NOMO-1 treated with DMSO at 0.1 percent for 48 hours (cell line): ENCODE measurements around the gene LDLRAD4.
A peak's percentile ranks its signal among the peaks of the same experiment; 100 is the strongest.

ENCODE experiments used
- DNase-seq: peaks from one replicate; lab custom pipeline; 2025; ENCODE audit not compliant: unreplicated experiment; lab: John Stamatoyannopoulos, UW

LDLRAD4 gene

DNA sequence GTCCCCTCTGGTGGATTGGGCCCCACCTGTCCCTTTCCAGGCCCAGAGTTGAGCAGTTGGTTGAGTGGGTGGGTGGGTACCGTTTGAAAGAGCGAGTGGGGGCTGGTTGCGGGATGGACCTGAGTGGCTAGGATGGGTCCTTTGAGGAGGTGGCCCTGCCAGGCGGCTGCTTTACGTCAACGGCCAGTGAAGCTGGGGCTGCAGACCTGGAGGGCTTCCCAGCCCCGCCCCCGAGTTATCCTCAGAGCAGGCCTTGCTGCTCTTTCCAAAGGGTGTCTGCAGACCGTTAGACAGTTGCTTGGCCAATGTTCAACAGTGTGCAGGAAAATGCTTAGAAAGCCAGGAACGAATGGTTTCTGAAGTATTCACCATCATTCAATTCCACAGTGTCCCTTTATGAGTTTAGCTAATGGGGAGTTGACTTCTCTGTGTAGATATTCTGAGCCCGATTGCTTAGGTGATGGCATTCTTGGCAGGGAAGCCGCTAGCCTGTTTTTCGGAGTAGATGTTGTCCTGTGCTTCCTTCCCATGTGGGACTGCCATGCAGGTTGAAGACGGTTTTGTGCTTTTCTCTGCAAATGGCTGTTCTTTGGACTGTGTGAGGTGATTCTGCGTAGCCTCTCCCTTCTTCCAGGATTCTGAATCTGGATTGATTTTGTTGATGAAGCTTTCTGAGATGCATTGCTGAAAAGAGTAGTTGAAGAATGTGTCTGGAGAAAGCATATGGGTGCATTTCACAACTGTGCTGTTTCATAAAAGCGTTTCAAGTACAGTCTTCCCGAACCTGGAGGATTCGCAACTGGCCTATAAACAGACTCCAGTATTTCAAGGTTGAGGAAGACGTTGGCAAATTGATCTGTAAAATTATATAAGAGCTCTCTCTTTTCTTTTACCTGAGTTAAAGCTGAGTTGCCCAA, 45.8 kb downstream of the LDLRAD4 start:
- DNase-seq: no peak

DNA sequence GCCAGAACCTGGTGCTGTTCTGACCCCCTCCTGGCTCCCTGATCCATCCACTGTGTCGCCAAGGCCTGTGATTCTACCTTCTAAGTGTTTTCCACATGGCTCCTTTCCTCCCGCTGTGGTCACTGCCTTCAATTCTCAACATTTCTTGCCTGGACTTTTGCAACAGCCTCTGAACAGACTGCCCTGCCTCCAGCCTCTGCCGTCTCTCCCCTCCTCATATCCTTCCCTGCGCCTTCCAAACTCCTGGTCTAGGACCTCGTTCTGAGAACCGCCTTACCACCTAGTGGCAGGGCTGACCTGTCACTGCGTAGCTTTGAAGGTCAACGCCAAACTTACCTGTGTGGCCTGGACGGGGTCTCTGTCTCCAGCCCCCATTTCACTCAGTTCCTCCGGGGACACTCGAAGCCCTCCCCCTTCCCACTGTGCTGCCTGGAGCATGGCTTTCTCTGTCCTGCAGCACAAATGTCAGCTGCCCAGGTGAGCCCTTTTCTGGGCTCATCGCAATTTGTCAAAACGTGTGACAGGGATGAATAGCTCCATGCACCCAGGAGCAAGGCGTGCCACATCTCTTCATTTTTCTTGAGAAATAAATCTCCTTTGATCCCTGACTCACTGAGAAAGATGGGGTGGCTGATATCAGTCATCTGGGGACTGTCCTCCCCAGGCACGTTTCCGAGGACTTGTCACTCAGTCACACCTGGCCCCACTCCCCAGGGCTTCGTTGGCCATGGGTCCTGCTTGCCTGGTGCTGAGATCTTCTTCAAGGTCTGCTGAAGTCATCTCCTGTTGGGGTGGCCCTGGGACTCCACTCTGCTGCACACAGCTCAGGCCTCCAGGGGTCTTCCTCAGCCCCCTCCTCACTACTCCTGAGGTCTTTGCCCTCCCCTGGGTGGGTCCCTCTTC, 46.7 kb downstream of the LDLRAD4 start:
- no peak for DNase-seq

DNA sequence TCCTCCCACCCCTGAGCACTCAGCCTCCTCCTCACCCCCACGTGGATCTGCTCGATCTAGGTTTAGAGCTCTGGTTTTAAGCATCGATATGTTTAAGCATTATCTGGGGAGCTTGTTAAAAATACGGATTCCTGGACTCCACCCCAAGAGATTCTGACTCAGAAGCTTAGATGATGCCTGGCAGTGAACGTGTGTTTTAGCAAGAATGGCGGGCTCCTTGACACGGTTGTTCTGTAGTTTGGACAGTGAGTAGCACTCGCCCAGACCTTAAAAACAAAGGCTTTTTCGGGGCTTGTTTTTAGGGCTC, 47.3 kb downstream of the LDLRAD4 start:
- DNase-seq: no peak

DNA sequence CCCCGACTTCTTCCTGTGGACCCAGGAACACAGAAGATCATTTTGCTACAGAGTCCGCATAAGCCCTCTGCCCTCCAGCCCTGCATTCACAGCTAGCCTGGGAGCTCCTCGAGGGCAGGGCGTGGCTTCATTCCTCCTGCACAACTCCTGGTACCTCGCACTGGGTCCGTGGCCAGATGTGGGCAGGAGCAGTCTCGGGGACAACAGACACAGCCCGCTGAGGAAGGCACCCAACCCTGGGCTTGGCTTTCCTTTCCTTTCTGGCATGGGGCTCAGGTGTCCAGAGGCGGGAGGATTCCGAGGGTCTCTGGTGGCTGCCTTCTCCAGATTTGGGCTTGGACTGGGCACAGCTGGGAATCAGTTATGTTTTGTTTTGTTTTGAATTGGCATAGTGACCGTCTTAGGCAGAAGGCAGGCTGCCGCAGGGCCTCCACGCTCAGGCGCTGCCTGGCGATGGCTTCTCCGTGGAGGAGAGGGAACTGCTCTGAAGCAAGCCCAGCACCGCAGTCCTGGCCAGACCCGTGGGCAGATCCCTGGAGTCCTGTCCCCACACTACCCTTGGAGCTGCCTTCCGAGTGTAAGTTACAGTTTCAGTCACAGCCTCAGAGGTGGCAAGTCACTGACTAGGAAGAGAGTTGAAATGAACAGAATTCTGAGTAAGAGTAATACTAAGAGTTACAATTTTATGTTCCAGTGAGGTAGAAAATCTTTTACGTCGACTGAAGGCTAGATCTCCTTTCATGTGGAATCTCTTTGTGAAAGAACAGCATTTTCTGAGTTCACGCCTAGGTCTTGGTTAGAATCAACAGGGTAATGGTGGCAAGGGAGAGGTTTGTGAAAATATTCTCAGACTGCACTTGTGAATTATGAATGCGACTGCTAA, 47.9 kb downstream of the LDLRAD4 start:
- no peak for DNase-seq

DNA sequence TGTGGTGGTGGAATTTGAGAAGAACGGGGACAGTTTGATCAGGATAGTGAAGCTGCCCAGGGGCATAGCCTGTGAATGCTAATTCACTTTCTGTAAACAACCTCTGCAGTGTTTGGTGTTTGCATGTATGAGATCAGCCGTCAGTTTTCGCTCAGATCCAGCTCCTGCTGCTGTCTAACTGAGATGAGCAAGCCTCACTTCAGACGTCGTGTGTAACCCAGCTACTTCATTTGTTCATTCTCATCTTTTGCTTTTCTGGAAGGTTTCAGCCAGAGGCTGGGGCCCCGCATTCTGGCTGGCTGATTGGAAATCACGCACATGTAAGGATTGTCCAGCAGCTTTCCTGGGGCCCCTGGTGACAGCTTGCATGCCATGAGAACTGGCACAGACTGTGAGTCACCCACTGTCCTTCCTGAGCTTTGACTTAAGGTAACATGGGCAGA, 48.9 kb downstream of the LDLRAD4 start:
- DNase-seq: no peak

DNA sequence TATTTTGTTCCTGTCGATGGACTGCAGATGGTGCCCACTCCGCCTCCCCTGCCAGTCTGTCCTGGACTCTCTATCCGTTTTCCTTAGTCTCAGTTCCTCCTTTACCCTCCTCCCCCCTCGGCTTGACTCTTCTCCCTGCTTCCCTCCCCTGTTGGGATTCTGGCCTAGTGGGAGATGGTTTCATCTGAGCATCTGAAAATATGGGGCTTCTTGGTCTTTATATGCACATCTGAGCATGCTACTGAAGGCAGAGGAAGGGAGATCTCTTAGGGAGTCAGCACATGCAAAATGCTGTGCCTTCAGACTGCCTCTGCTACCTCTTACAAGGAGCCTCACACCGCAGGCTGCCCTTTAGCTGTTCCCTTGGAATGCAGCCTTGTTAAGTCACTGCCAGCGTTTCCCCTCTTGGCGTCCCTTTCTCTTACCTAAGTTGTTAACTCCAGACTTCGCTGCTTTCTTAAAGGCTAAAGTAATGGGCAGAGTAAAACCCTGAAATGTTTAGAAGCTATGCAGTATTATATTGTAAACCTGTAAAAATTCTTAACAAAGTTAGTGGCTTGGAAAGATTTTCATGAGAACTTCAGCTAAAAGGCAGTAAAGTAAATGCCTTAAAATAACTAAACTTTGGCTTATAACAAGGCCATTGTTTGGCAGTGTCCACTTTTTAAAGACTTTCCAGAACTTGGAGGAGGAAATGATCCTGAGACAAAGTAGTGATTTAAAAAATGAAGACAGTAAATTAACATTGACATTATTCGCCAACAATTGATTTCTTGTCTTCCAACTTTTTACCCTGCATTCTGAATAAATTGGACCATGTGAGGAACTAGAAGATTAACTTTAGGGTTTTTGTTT, 49.8 kb downstream of the LDLRAD4 start:
- DNase-seq: peak; percentile 33

DNA sequence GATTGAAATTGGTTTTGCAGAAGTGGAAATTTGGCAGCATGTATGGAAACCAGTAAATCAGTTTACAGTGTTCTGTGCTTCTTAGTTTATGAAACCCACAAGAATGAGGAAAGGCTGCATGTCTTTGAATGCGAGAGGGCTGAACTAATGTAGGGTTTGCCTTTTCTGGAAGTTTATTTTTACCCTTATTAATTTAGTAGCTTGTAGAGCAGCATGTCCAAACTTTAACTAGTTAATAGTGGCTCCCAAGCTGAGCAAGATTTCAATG, 50.4 kb downstream of the LDLRAD4 start:
- peak; percentile 78 for DNase-seq

DNA sequence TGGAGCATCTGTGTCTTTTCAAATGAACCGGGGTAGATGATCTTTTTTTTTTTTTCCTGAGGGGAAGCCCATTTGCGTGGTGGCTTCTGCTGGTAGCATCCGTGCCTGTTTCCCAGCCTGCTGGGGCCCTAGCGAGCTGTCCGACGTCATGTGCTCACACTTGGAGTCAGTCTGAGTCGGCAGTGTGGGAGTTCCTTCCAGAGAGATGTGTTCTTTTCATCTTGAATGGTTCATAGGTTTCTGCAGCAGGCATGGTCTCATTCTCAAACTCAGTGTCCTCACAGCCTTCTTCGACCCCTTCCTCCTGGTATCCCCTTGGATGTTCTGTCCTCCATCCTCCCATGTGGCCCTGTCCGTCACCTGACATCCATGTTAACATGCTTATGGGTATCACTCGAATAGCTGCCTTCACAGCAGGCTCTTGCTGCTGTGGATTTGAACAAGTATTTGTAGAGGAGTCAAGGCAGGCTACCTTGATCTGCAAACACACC, 51.0 kb downstream of the LDLRAD4 start:
- DNase-seq: peak; percentile 32

DNA sequence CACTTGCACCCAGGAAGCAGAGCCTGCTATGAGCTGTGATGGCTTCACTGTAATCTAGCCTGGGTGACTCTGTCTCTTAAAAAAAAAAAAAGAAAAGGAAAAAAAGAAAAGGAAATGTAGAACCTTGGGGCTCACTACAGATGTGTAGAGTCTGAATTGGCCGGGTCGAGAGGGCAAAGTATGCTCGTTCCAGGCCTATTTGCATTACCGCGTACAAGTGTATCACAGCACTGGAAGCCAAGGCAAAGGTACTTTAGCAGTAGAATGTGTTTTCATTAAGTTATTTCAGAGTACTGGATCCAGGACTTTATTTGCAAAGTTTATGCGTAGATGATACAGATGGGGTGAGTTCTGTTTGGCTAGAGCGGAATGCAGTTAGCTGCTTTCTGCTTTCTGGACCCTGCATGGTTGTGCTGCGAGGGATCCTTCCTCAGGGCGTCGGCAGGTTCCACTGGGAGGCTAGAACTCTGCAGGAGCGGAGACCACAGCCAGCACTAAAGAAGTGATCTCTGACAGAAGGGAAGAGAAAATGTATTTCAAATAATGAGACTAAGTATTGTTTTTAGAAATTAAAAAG, 51.8 kb downstream of the LDLRAD4 start:
- no peak for DNase-seq

DNA sequence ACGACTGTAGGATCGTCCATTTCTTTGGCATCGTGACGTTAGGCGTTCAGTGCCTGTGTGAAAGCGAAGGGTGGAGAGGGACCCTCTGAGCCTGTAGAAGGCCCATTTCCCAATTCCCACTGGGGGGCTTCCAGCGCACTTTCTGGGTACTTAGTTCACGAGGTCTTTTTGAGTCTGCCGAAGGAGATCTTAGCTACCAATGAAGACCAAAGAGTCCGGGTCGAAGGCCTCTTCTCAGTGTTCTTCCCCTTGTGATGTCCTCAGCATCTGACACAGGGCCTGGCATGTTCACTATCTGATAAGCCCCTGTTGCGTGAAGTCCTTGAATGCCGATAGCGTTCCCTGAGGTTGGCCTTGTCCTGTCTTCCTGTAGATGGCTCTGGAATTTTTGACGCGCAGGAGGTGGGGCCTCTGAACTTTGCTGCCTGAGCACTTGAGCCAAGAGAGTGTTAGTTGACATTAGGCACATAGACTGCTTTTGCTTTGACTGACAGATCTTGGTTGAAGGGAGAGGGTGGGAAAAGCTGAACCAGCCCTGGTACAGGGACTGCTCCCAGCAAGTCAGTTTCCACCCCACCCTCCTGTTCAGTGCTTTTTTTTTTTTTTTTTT, 52.8 kb downstream of the LDLRAD4 start:
- DNase-seq: no peak

DNA sequence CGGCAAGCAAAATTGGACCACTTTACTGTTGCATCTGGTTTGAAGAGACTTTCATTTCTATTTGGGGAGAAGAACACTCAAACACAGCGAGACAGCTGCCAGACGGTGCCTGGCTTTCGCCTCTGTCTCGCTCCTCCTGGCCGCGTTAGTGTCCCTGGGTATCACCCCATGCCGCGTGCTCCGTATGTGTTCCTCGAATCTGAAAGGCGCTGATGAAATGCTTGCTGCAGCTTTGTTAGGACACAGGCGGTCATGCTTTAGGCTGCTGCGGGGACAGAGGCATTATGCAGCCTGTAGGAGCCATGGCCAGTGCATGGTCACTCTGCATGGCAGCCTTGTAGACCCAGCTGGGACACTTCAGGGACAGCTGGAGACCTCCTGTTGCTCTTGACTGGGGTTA, 53.9 kb downstream of the LDLRAD4 start:
- no peak for DNase-seq

DNA sequence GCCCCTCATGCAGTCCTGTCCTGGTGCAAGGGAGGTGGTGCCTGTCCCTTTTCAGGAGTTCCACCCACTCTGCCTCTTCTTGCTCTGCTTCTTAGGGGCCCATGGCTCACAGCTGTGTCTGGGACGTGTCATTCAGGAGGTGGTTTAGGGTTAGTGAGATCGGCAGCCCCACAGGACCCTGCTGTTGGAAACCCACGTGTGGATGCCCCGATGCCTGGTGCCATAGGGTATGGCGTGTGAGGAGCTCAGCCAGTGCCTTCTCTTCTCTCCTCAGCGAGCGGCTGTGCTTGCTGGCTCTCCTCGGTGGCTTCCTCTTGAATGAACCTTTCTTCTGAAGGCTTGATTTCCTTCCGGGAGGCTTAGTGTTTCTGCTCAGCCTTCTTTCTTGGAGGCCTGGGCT, 55.2 kb downstream of the LDLRAD4 start:
- DNase-seq: no peak

DNA sequence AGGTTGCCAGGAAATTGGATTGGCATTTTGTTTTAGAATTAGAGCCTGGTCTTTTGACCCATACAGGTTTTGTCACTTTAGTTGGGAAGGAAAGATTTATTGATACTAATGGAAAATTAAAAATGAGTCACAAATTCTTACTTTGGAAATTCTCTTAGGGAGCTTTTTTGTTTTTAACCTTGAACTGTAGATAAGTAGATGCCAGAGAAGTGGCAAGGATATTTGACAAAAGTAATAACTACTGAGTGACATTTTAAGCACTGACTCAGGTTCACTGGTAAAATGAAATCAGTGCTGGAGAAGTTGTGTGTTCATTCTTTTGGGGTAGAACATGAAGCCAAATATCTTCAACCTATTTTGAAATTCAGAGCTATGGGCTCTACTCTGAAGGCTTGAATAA, 56.5 kb downstream of the LDLRAD4 start:
- DNase-seq: no peak

DNA sequence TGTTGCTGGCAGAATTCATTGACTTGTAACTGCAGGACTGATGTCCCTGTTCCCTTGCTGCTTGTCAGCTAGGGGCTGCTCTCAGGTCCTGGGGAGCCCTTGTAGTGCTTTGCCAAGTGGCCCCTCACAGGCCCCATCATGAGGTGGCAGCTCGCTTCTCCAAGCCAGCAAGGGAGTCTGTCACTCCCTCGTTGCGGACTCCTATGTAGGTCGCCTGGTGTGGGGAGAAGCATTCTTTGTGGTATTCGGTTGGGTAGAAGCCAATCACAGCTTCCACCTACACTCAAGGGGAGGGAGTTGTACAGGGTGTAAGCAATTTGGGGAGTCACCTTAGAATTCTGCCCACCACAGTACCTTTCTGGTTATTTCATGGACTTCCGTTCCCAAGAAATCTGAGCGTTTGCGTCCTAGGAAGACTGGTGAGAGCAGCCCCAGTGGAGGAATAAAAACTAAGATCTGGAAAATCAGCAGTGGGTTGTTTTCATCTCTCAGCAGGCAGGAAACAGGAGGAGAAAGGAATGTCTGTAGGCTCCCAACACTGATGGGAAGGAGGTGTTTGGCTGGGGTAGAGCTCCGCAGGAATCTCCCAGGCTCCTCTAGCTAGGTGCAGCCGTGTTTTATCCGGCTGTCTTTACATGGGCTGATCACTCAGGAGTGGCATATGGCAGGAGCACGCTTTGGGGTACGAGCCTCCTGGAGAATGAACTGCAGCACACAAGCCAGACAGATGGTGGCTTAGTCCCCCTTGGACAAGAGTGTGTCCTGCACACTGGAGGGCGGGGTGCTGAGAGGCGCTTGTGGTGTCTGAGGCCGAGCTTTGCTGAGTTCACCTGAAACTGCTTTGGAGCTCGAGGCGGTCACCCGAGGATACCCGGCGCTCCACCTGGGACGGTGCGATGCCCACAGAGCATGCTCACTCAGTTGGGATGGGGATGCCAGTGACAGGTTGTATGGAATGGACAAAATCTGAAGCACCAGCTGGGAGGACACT, 58.3 kb downstream of the LDLRAD4 start:
- DNase-seq: no peak

DNA sequence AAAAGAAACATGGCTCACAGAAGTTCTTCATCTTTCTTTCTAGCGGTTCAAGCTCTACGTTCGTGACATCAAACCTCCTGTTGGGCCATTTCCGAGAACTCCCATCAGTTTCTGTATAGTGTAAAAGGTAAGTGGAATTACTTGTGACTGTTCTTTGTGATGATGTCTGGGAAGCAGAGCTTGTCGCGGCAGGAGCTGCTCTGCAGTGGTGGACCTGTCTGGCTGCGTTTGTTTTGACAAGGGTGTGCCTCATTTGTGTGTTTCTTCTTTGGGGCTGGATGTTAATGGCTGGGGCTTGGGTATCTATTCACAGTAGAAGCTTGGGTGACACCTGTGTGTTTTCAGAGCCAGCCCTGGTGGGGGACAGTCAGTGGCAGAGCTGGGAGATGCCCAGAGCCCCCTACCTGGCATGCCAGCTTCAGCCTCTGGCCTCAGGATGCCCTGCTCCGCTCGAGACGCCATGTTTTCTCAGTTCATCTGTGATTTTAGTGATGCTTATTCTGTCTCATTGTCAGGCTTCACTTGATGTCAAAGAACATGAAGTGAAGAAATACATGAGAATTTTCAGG, 59.6 kb downstream of the LDLRAD4 start:
- DNase-seq: no peak

DNA sequence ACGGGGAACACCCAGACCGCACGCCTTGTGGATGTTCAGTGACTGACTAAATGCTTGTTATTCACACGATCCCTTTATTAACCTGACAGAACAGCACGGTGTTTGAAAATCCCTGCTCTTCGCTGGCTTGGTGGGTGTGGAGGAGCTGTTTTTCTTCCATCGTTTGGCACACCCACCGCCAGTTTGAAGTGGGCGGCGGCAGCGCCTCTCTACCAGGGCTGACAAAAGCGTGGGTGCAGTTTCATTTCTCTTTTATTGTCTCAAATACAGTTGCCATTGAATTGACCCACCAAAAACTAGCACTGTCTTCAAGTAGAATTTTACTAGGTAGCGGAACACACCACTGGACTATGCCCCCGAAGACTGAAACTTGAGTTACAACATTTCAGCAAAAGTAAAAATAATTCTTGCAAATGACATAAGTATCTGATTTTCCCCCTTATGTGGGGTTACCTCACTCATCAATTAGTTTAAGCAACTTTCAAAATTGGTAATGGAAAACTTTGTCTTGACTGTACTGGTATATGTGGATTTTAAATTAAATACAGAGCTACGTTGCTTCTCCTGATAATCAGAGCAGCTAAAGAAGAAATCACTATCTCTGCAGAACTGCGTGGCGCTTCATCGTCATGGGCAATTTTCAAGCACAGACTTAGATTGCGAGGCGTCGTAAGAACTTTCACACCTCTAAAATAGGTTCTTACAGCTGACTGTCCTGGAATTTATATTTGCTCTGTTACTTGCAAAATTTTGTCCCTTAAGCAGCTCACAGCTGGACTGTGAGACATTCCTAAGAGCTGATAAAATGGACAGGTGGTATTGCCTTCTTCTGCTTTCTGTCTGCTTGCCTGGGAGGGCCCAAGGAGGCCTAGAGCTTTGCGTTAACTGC, 60.9 kb downstream of the LDLRAD4 start:
- peak; percentile 52 for DNase-seq
